K562 (cell line): ENCODE results near the gene PARD6B. TPM values are rescaled to one million over a fixed set of nuclear protein-coding genes. Genes with fewer than 3 reads are reported as not detected.
A peak's percentile ranks its signal among the peaks of the same experiment; 100 is the strongest.

Experiments used
- CEBPB ChIP-seq: fragments of 450-650 bp; IDR thresholded peaks from 2 replicates; pipeline ENCODE4 v1.6.1; 2016; ENCODE audit warnings: missing genetic modification characterization, missing compliant biosample characterization
- FOSL1 ChIP-seq: fragments of 200-800 bp; sonication (Bioruptor generic); conservative IDR thresholded peaks from 2 replicates; pipeline ENCODE4 v1.6.1; 2016; ENCODE audit warnings: missing genetic modification characterization, missing compliant biosample characterization
- FOXJ3 ChIP-seq: sonication (generic); formaldehyde crosslinking; IDR thresholded peaks from 2 replicates; pipeline ENCODE4 v1.4.0; 2020; ENCODE audit warnings: mild to moderate bottlenecking, missing genetic modification reagents
- HDAC6 ChIP-seq: IDR thresholded peaks from 2 replicates; pipeline ENCODE4 v1.6.1; 2012; ENCODE audit warnings: low read depth, mild to moderate bottlenecking, control low read depth, inconsistent platforms, low read length, moderate library complexity
- HLTF ChIP-seq: fragments of 450-650 bp; IDR thresholded peaks from 2 replicates; pipeline ENCODE4 v1.6.1; 2016
- KDM4B ChIP-seq, 2 experiments: fragments of 450-650 bp in 1 of 2; sonication (generic) in 1 of 2; IDR thresholded peaks; 2 replicates each; pipeline ENCODE4 v1.6.1; 2016 to 2017; ENCODE audit warnings: borderline replicate concordance in 2 of 2, antibody characterized with exemption in 1 of 2, low read depth in 1 of 2, mild to moderate bottlenecking in 1 of 2
- MED1 ChIP-seq: sonication (generic); formaldehyde crosslinking; IDR thresholded peaks from 2 replicates; pipeline ENCODE4 v1.8.1; 2023; ENCODE audit warnings: missing genetic modification reagents, borderline replicate concordance
- NBN ChIP-seq: fragments of 450-650 bp; IDR thresholded peaks from 2 replicates; pipeline ENCODE4 v1.6.1; 2016; ENCODE audit warnings: low read depth, mild to moderate bottlenecking
- PHB ChIP-seq: fragments of 250-450 bp; sonication (Bioruptor Pico); IDR thresholded peaks from 2 replicates; pipeline ENCODE4 v1.5.0; 2021
- PURB ChIP-seq: sonication (generic); formaldehyde crosslinking; IDR thresholded peaks from 2 replicates; pipeline ENCODE4 v1.9.0; 2021; ENCODE audit warnings: low read depth, mild to moderate bottlenecking, missing genetic modification reagents
- RBFOX2 ChIP-seq: fragments of 200-400 bp; formaldehyde crosslinking; IDR thresholded peaks from 2 replicates; pipeline ENCODE4 v1.6.1; 2017; ENCODE audit warnings: low read depth, mild to moderate bottlenecking, low read length, moderate library complexity
- TCFL5 ChIP-seq: fragments of 250-450 bp; sonication (Bioruptor Pico); conservative IDR thresholded peaks from 2 replicates; pipeline ENCODE4 v1.6.1; 2021; ENCODE audit warnings: mild to moderate bottlenecking, moderate library complexity, matching md5 sums
- U2AF1 ChIP-seq: fragments of 200-400 bp; formaldehyde crosslinking; optimal IDR thresholded peaks from 2 replicates; pipeline ENCODE3; 2017; ENCODE audit warnings: mild to moderate bottlenecking, low read depth, low read length, moderate library complexity
- ZBTB7A ChIP-seq: IDR thresholded peaks from 2 replicates; pipeline ENCODE4 v1.6.1; 2011; ENCODE audit warnings: low read depth, mild to moderate bottlenecking, low read length, moderate library complexity, borderline replicate concordance; ENCODE audit not compliant: control insufficient read depth
- ZKSCAN1 ChIP-seq: fragments of 150-350 bp; IDR thresholded peaks from 2 replicates; pipeline ENCODE4 v1.6.1; 2016; ENCODE audit warnings: low read depth, low read length
- ZNF212 ChIP-seq: fragments of 450-650 bp; formaldehyde crosslinking; IDR thresholded peaks from 2 replicates; pipeline ENCODE4 v1.4.0; 2020; ENCODE audit warnings: mild to moderate bottlenecking
- ZNF253 ChIP-seq: fragments of 250-450 bp; sonication (Bioruptor Pico); conservative IDR thresholded peaks from 2 replicates; pipeline ENCODE4 v1.6.1; 2021; ENCODE audit warnings: mild to moderate bottlenecking
- ZNF696 ChIP-seq: fragments of 250-450 bp; sonication (Bioruptor Pico); conservative IDR thresholded peaks from 2 replicates; pipeline ENCODE4 v1.4.0; 2020; ENCODE audit warnings: mild to moderate bottlenecking, moderate library complexity
- polyA plus RNA-seq, 8 experiments: library from polyadenylated mRNA; depleted of rRNA in 4 of 8; stranded (reverse) in 5 of 8; unstranded in 3 of 8; fragments of >200 nt; fragmentation: Nextera tagmentation in 2 of 8; fragmentation: Illumina TruSeq in 1 of 8; extraction: Ambion mirVana in 2 of 8; extraction: Trizol in 1 of 8; gene quantifications; 2 replicates each; pipeline versions ENCODE4 v1.2.1 to v1.2.3, GENCODE V29; 2011 to 2014; ENCODE audit warnings: inconsistent platforms in 1 of 8, missing spikeins in 1 of 8
- total RNA-seq, 7 experiments: library from RNA; depleted of rRNA in 6 of 7; stranded (reverse); fragments of >200 nt in 6 of 7; fragmentation: Illumina TruSeq in 2 of 7; extraction: Trizol in 2 of 7; gene quantifications; 2 replicates each; pipeline versions ENCODE4 v1.2.1 to v1.2.3, GENCODE V29; 2011 to 2021; ENCODE audit warnings: low replicate concordance in 1 of 7
- TF ChIP-seq, protein P1 (sequence below): fragments of 250-450 bp; sonication (Bioruptor Pico); IDR thresholded peaks from 2 replicates; pipeline ENCODE4 v1.4.0; 2020
- TF ChIP-seq, protein P2 (sequence below): sonication (generic); formaldehyde crosslinking; IDR thresholded peaks from 2 replicates; pipeline ENCODE4 v1.8.0; 2022; ENCODE audit warnings: missing genetic modification reagents, mild to moderate bottlenecking, moderate library complexity, borderline replicate concordance
- TF ChIP-seq, protein P3 (sequence below): sonication (generic); formaldehyde crosslinking; IDR thresholded peaks from 2 replicates; pipeline ENCODE4 v1.8.0; 2022; ENCODE audit warnings: mild to moderate bottlenecking, low read depth, missing genetic modification reagents

PARD6B gene
- total and polyA plus RNA-seq, 9 of the 15 experiments (the other 6 are each of a cell fraction or from before 2014, with no cell fraction given): 1.7 to 12.3 (median 5.5) TPM

DNA sequence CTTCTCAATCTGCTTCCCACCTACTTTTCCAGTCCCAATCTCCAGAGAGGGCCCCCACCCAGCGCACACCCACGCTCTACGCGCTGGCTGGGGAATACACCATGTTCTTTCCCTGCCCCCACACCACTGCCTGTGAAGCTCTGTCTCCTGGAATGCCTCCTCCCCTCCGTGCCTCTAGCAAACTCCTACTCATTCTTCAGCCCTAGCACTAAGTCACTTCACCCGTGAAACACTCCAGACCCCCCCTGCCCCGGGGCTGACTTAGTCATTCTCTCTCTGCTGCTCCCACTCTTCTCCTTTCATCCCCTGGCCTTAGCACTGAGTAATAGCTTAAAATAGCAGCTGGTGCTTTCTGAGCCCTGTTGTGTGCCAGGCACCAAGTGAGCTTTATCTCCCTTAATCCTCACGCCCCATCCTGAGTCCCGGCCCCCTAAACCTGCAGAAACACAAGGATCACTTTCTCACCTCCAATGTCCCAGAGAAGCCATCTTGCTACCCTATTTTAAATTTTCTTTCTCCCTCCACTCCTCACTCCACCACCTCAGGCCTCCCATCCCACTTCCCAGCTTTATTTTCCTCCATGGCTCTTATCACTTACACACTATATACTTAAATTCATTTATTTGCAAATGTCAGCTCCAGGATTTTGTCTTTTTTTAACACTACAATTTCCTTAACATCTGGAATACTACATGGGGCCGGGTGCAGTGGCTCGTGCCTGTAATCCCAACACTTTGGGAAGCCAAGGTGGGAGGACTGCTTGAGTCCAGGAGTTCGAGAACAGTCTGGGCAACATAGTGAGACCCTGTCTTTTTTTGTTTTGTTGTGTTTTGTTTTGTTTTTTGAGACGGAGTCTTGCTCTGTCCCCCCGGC lies 6.3 kb upstream of the PARD6B start (continued):
- TF ChIP-seq, protein P1, sequence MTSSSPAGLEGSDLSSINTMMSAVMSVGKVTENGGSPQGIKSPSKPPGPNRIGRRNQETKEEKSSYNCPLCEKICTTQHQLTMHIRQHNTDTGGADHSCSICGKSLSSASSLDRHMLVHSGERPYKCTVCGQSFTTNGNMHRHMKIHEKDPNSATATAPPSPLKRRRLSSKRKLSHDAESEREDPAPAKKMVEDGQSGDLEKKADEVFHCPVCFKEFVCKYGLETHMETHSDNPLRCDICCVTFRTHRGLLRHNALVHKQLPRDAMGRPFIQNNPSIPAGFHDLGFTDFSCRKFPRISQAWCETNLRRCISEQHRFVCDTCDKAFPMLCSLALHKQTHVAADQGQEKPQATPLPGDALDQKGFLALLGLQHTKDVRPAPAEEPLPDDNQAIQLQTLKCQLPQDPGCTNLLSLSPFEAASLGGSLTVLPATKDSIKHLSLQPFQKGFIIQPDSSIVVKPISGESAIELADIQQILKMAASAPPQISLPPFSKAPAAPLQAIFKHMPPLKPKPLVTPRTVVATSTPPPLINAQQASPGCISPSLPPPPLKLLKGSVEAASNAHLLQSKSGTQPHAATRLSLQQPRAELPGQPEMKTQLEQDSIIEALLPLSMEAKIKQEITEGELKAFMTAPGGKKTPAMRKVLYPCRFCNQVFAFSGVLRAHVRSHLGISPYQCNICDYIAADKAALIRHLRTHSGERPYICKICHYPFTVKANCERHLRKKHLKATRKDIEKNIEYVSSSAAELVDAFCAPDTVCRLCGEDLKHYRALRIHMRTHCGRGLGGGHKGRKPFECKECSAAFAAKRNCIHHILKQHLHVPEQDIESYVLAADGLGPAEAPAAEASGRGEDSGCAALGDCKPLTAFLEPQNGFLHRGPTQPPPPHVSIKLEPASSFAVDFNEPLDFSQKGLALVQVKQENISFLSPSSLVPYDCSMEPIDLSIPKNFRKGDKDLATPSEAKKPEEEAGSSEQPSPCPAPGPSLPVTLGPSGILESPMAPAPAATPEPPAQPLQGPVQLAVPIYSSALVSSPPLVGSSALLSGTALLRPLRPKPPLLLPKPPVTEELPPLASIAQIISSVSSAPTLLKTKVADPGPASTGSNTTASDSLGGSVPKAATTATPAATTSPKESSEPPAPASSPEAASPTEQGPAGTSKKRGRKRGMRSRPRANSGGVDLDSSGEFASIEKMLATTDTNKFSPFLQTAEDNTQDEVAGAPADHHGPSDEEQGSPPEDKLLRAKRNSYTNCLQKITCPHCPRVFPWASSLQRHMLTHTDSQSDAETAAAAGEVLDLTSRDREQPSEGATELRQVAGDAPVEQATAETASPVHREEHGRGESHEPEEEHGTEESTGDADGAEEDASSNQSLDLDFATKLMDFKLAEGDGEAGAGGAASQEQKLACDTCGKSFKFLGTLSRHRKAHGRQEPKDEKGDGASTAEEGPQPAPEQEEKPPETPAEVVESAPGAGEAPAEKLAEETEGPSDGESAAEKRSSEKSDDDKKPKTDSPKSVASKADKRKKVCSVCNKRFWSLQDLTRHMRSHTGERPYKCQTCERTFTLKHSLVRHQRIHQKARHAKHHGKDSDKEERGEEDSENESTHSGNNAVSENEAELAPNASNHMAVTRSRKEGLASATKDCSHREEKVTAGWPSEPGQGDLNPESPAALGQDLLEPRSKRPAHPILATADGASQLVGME (CRISPR knock-in tag): no peak
- TF ChIP-seq U2AF1 (no peak), ZNF212 (CRISPR knock-in tag) (no peak), NBN (peak; percentile 66; the same call in 1 of the 2 replicates), ZNF696 (CRISPR knock-in tag) (no peak), FOXJ3 (no peak), PHB (CRISPR knock-in tag) (no peak), HLTF (peak; percentile 57; the same call in 1 of the 2 replicates), RBFOX2 (no peak), KDM4B (IDR thresholded peaks at IDR 0.05; ENCODE audit: borderline replicate concordance in 2 of 2, low read depth in 1 of 2) (peak in 1 of 2 experiments; percentile 51; a peak in 1 of 4 replicates), MED1 (CRISPR knock-in tag) (no peak), ZKSCAN1 (no peak), ZBTB7A (peak; percentile 76; the same call in 1 of the 2 replicates), ZNF253 (CRISPR knock-in tag) (no peak), TCFL5 (CRISPR knock-in tag) (no peak), PURB (no peak), CEBPB (tag) (no peak), HDAC6 (no peak), FOSL1 (peak; percentile 87)
- TF ChIP-seq, protein P2, sequence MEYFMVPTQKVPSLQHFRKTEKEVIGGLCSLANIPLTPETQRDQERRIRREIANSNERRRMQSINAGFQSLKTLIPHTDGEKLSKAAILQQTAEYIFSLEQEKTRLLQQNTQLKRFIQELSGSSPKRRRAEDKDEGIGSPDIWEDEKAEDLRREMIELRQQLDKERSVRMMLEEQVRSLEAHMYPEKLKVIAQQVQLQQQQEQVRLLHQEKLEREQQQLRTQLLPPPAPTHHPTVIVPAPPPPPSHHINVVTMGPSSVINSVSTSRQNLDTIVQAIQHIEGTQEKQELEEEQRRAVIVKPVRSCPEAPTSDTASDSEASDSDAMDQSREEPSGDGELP (CRISPR knock-in tag): peak; percentile 67; the same call in 1 of the 2 replicates
- TF ChIP-seq, protein P3, sequence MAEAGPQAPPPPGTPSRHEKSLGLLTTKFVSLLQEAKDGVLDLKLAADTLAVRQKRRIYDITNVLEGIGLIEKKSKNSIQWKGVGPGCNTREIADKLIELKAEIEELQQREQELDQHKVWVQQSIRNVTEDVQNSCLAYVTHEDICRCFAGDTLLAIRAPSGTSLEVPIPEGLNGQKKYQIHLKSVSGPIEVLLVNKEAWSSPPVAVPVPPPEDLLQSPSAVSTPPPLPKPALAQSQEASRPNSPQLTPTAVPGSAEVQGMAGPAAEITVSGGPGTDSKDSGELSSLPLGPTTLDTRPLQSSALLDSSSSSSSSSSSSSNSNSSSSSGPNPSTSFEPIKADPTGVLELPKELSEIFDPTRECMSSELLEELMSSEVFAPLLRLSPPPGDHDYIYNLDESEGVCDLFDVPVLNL: no peak
